ENCODE data around the gene POLR2L.

The POLR2L gene

DNA sequence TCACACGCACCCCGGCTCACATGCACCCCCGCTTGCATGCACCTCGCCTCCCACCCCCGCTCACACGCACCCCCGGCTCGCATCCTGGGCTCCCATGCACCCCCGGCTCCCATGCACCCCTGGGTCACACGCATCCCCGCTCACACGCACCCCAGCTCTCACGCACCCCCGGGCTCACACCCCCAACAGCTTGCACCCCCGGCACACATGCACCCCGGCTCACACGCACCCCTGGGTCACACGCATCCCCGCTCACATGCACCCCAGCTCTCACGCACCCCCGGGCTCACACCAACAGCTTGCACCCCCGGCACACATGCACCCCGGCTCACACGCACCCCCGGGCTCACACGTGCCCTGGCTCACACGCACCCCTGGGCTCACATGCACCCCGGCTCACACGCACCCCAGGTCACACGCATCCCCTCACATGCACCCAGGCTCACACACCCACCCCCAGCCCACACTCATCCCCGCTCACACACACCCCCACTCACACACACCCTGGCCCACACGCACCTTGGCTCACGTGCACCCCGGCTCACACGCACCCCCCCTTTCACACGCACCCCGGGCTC, 16.5 kb upstream of the POLR2L start:
- TF ChIP-seq EZH2phosphoT487 (IDR thresholded peaks at IDR 0.05; ENCODE audit: low read length): no peak
- TF ChIP-seq, protein P1, sequence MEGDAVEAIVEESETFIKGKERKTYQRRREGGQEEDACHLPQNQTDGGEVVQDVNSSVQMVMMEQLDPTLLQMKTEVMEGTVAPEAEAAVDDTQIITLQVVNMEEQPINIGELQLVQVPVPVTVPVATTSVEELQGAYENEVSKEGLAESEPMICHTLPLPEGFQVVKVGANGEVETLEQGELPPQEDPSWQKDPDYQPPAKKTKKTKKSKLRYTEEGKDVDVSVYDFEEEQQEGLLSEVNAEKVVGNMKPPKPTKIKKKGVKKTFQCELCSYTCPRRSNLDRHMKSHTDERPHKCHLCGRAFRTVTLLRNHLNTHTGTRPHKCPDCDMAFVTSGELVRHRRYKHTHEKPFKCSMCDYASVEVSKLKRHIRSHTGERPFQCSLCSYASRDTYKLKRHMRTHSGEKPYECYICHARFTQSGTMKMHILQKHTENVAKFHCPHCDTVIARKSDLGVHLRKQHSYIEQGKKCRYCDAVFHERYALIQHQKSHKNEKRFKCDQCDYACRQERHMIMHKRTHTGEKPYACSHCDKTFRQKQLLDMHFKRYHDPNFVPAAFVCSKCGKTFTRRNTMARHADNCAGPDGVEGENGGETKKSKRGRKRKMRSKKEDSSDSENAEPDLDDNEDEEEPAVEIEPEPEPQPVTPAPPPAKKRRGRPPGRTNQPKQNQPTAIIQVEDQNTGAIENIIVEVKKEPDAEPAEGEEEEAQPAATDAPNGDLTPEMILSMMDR (IDR thresholded peaks at IDR 0.05; ENCODE audit: low read length): no peak
- no peak for TF ChIP-seq EZH2 (optimal IDR thresholded peaks at IDR 0.05; ENCODE audit: low read depth, low read length)
- Histone ChIP-seq H3K79me2 (ENCODE audit: low read length) (no peaks in the 10 kb centered on the region), H2AFZ (ENCODE audit: low read length) (no peak overlapping the region), H3K4me2 (ENCODE audit: low read depth, low read length) (no peak overlapping the region), H3K4me1 (ENCODE audit: low read length) (no peaks in the 10 kb centered on the region), H3K9me3 (replicated peaks; ENCODE audit: insufficient read depth, low read length) (no peaks in the 10 kb centered on the region), H3K9ac (ENCODE audit: low read length) (no peak overlapping the region), H3K27ac (ENCODE audit: low read length) (no peak overlapping the region), H3F3A (ENCODE audit: insufficient read depth, low read length) (no peaks in the 10 kb centered on the region), H3K9me2 (replicated peaks; ENCODE audit: insufficient read depth, low read length) (no peaks in the 10 kb centered on the region), H3K36me3 (replicated peaks; ENCODE audit: insufficient read depth, low read length) (no peaks in the 10 kb centered on the region), H3K27me3 (replicated peaks; ENCODE audit: insufficient read depth, low read length) (peaks cover 76% of the 10 kb centered on the region), H4K20me1 (ENCODE audit: insufficient read depth, low read length) (no peaks in the 10 kb centered on the region), H3K4me3 (ENCODE audit: low read length) (no peak overlapping the region)
- DNase-seq: no peak

GRCh38 chr11:858053-858761, 15.9 kb upstream of the POLR2L start:
- H2AFZ ChIP-seq (ENCODE audit: low read length): no peak overlapping the region
- H3K36me3 ChIP-seq (replicated peaks; ENCODE audit: insufficient read depth, low read length): no peaks in the 10 kb centered on the region
- TF ChIP-seq EZH2 (optimal IDR thresholded peaks at IDR 0.05; ENCODE audit: low read depth, low read length) (no peak), EZH2phosphoT487 (IDR thresholded peaks at IDR 0.05; ENCODE audit: low read length) (no peak)
- TF ChIP-seq, protein P1 (IDR thresholded peaks at IDR 0.05; ENCODE audit: low read length): no peak
- H3K9me3 ChIP-seq (replicated peaks; ENCODE audit: insufficient read depth, low read length): no peaks in the 10 kb centered on the region
- no peaks in the 10 kb centered on the region for H4K20me1 ChIP-seq (ENCODE audit: insufficient read depth, low read length)
- H3F3A ChIP-seq (ENCODE audit: insufficient read depth, low read length): no peaks in the 10 kb centered on the region
- no peaks in the 10 kb centered on the region for H3K4me1 ChIP-seq (ENCODE audit: low read length)
- no peaks in the 10 kb centered on the region for H3K79me2 ChIP-seq (ENCODE audit: low read length)
- peaks cover 77% of the 10 kb centered on the region for H3K27me3 ChIP-seq (replicated peaks; ENCODE audit: insufficient read depth, low read length)
- H3K9ac ChIP-seq (ENCODE audit: low read length): no peak overlapping the region
- DNase-seq: no peak
- no peak overlapping the region for H3K4me2 ChIP-seq (ENCODE audit: low read depth, low read length)
- no peak overlapping the region for H3K27ac ChIP-seq (ENCODE audit: low read length)
- H3K9me2 ChIP-seq (replicated peaks; ENCODE audit: insufficient read depth, low read length): no peaks in the 10 kb centered on the region
- H3K4me3 ChIP-seq (ENCODE audit: low read length): no peak overlapping the region

GRCh38 chr11:856397-856796, 14.1 kb upstream of the POLR2L start:
- no peaks in the 10 kb centered on the region for H4K20me1 ChIP-seq (ENCODE audit: insufficient read depth, low read length)
- no peak for DNase-seq

More at GRCh38 chr11:856397-856796, 14.1 kb upstream of the POLR2L start:
- Histone ChIP-seq H3K36me3 (replicated peaks; ENCODE audit: insufficient read depth, low read length) (no peaks in the 10 kb centered on the region), H3K4me2 (ENCODE audit: low read depth, low read length) (no peak overlapping the region), H3F3A (ENCODE audit: insufficient read depth, low read length) (no peaks in the 10 kb centered on the region), H3K4me3 (ENCODE audit: low read length) (no peak overlapping the region), H3K27ac (ENCODE audit: low read length) (no peak overlapping the region), H3K9me3 (replicated peaks; ENCODE audit: insufficient read depth, low read length) (no peaks in the 10 kb centered on the region), H3K9ac (ENCODE audit: low read length) (no peak overlapping the region), H3K4me1 (ENCODE audit: low read length) (no peaks in the 10 kb centered on the region), H2AFZ (ENCODE audit: low read length) (no peak overlapping the region), H3K79me2 (ENCODE audit: low read length) (no peaks in the 10 kb centered on the region), H3K9me2 (replicated peaks; ENCODE audit: insufficient read depth, low read length) (no peaks in the 10 kb centered on the region), H3K27me3 (replicated peaks; ENCODE audit: insufficient read depth, low read length) (peaks cover 79% of the 10 kb centered on the region)
- TF ChIP-seq EZH2phosphoT487 (IDR thresholded peaks at IDR 0.05; ENCODE audit: low read length): no peak
- TF ChIP-seq, protein P1 (IDR thresholded peaks at IDR 0.05; ENCODE audit: low read length): no peak
- no peak for TF ChIP-seq EZH2 (optimal IDR thresholded peaks at IDR 0.05; ENCODE audit: low read depth, low read length)
